H1 (cell line): ENCODE data around the gene MAPK14. TPM values are rescaled to one million over a fixed set of nuclear protein-coding genes. Genes with fewer than 3 reads are reported as not detected.

ENCODE experiments used
- BRCA1 ChIP-seq: IDR thresholded peaks from 2 replicates; pipeline ENCODE4 v1.6.1; 2012; ENCODE audit warnings: low read depth, low read length, improper control_type of control experiment
- CHD1 ChIP-seq: IDR thresholded peaks from 2 replicates; pipeline ENCODE4 v1.6.1; 2012; ENCODE audit warnings: low read depth, low read length, improper control_type of control experiment
- CHD2 ChIP-seq: IDR thresholded peaks from 2 replicates; pipeline ENCODE4 v1.6.1; 2012; ENCODE audit warnings: low read length, improper control_type of control experiment
- CTBP2 ChIP-seq: IDR thresholded peaks from 2 replicates; pipeline ENCODE4 v1.7.0; 2011; ENCODE audit warnings: borderline replicate concordance, mild to moderate bottlenecking, moderate library complexity, mixed read lengths, low read length; ENCODE audit not compliant: insufficient read depth, insufficient read length
- EZH2 ChIP-seq: fragments of 200-600 bp; sonication (generic); IDR thresholded peaks from 2 replicates; pipeline ENCODE4 v1.7.1; 2012; ENCODE audit warnings: low read depth, mild to moderate bottlenecking, moderate library complexity, low read length, inconsistent platforms; ENCODE audit not compliant: severe bottlenecking
- HDAC2 ChIP-seq, 2 experiments: fragments of 300-600 bp in 1 of 2; sonication (generic) in 1 of 2; IDR thresholded peaks; 2 replicates each; pipeline ENCODE4 v1.6.1; 2011 to 2012; ENCODE audit warnings: low read depth in 2 of 2, low read length in 2 of 2, mild to moderate bottlenecking in 2 of 2, moderate library complexity in 2 of 2, borderline replicate concordance in 1 of 2, inconsistent platforms in 1 of 2
- JUN ChIP-seq: IDR thresholded peaks from 2 replicates; pipeline ENCODE4 v1.6.1; 2011; ENCODE audit warnings: low read depth, mild to moderate bottlenecking, improper control_type of control experiment, low read length
- KDM1A ChIP-seq: fragments of 200-600, 300-600 bp; sonication (generic); IDR thresholded peaks from 2 replicates; pipeline ENCODE4 v1.7.1; 2016; ENCODE audit warnings: mild to moderate bottlenecking, low read length, borderline replicate concordance
- KDM4A ChIP-seq: IDR thresholded peaks from one replicate; pipeline ENCODE4 v1.7.1; 2012; ENCODE audit warnings: low read depth, mild to moderate bottlenecking, moderate library complexity, low read length, inconsistent platforms; ENCODE audit not compliant: severe bottlenecking
- RAD21 ChIP-seq, 2 experiments: IDR thresholded peaks in 1 of 2; conservative IDR thresholded peaks in 1 of 2; 2 replicates each; pipeline ENCODE4 v1.6.1; 2011; ENCODE audit warnings: low read depth in 2 of 2, low read length in 2 of 2, improper control_type of control experiment in 1 of 2, inconsistent platforms in 1 of 2, mild to moderate bottlenecking in 1 of 2, moderate library complexity in 1 of 2
- RBBP5 ChIP-seq: IDR thresholded peaks from 2 replicates; pipeline ENCODE4 v1.7.1; 2012; ENCODE audit warnings: low read depth, mild to moderate bottlenecking, inconsistent platforms, low read length, moderate library complexity, borderline replicate concordance
- RFX5 ChIP-seq: IDR thresholded peaks from 2 replicates; pipeline ENCODE4 v1.6.1; 2011; ENCODE audit warnings: low read depth, low read length, improper control_type of control experiment, borderline replicate concordance
- RNF2 ChIP-seq: fragments of 200-900, 300-1000 bp; sonication (generic); IDR thresholded peaks from 2 replicates; pipeline ENCODE4 v1.7.1; 2016; ENCODE audit warnings: borderline replicate concordance, low read depth, mild to moderate bottlenecking, antibody characterized with exemption, low read length; ENCODE audit not compliant: poor library complexity, severe bottlenecking; ENCODE audit errors: missing control alignments
- SP2 ChIP-seq: IDR thresholded peaks from 2 replicates; pipeline ENCODE4 v1.6.1; 2012; ENCODE audit warnings: mild to moderate bottlenecking, low read length, inconsistent platforms
- SP4 ChIP-seq: IDR thresholded peaks from 2 replicates; pipeline ENCODE4 v1.6.1; 2012; ENCODE audit warnings: low read length, inconsistent platforms
- SRF ChIP-seq: IDR thresholded peaks from 2 replicates; pipeline ENCODE4 v1.6.1; 2011; ENCODE audit warnings: mild to moderate bottlenecking, low read depth, low read length, moderate library complexity
- TAF1 ChIP-seq: IDR thresholded peaks from 2 replicates; pipeline ENCODE4 v1.6.1; 2011; ENCODE audit warnings: mild to moderate bottlenecking, low read depth, low read length
- TBP ChIP-seq: IDR thresholded peaks from 2 replicates; pipeline ENCODE4 v1.6.1; 2011; ENCODE audit warnings: low read depth, low read length, improper control_type of control experiment
- polyA plus RNA-seq, 7 experiments: library from polyadenylated mRNA; depleted of rRNA in 3 of 7; stranded (reverse) in 5 of 7; unstranded in 2 of 7; fragments of >200 nt in 5 of 7; fragments of 200-250 nt in 2 of 7; gene quantifications; 1 replicate in 5 of 7; 2 replicates in 1 of 7; 4 replicates in 1 of 7; pipeline versions ENCODE4 v1.2.1 to v1.2.3, GENCODE V29; 2011 to 2013; ENCODE audit warnings: missing spikeins in 2 of 7, mixed read lengths in 2 of 7
- total RNA-seq: library from RNA; stranded (reverse); fragmentation: NEBNext Ultra II Directional; extraction: Animal tissue kit (Norgen Biotek cat#: 25700); gene quantifications from 2 replicates; pipeline ENCODE4 v1.2.1, GENCODE V29; 2021
- TF ChIP-seq, protein P1 (sequence below): IDR thresholded peaks from 2 replicates; pipeline ENCODE4 v1.6.1; 2011; ENCODE audit warnings: low read length, improper control_type of control experiment
- TF ChIP-seq, protein P2 (sequence below): IDR thresholded peaks from 2 replicates; pipeline ENCODE4 v1.6.1; 2012; ENCODE audit warnings: inconsistent platforms

MAPK14 gene
- total and polyA plus RNA-seq, 2 of the 8 experiments (the other 6 are each of a cell fraction or from before 2014, with no cell fraction given), result 18.1 to 39.3 TPM

DNA sequence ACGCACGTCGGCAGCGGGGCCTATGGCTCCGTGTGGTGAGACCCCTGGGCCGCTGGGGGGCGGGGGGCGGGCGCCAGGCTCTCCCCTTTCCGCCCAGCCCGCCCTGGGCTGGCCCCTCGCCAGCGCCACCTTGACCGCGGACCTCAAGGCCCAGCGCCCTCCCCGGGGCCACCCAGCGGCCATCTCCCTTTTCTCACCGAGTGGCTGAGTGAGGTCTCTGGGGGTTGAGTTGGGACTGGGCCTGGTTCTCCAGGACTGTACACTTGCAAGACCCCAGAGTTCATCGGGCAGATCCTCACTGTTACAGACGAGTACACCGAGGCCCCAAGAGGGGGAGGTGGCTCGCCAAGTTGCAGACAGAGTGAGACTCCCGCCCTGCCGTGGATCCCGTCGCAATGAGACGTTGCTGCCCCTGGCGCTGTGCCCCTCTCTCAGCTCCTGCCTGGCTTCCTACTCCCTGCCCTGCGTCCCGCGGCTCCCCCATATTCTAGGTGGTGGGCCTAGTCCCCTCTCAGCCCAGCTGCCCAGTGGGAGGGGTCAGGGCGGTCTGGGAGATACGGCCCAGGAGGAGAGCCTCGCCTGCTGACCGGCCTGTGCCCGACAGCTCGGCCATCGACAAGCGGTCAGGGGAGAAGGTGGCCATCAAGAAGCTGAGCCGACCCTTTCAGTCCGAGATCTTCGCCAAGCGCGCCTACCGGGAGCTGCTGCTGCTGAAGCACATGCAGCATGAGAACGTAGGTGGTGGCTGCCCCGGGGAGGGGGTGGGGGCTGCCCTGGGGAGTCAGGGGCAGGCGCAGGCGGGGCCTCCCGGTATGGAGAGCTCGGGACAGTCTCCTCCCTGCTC is 103.3 kb downstream of the MAPK14 start (continued):
- TF ChIP-seq TBP (0 out of 2 replicates have a peak, but pooled peaks have one; percentile 23), RNF2 (peak; percentile 30), JUN (no peak), CTBP2 (no peak), TAF1 (peak; percentile 38), KDM1A (0 out of 2 replicates have a peak, but pooled peaks have one; percentile 10), KDM4A (peak; percentile 42), CHD1 (no peak), SP2 (no peak), HDAC2 (IDR thresholded peaks at IDR 0.05; ENCODE audit: borderline replicate concordance in 1 of 2, low read depth in 2 of 2, low read length in 2 of 2) (no peak; a peak in 1 of 4 replicates), RAD21 (IDR thresholded peaks at IDR 0.05 in 1 of 2, conservative IDR thresholded peaks at IDR 0.05 in 1 of 2; ENCODE audit: low read depth in 2 of 2, low read length in 2 of 2) (no peak), CHD2 (no peak), BRCA1 (no peak), RBBP5 (peak; percentile 78; the same call in 1 of the 2 replicates), SP4 (no peak), SRF (no peak), EZH2 (no peak), RFX5 (no peak)
- TF ChIP-seq, protein P1, sequence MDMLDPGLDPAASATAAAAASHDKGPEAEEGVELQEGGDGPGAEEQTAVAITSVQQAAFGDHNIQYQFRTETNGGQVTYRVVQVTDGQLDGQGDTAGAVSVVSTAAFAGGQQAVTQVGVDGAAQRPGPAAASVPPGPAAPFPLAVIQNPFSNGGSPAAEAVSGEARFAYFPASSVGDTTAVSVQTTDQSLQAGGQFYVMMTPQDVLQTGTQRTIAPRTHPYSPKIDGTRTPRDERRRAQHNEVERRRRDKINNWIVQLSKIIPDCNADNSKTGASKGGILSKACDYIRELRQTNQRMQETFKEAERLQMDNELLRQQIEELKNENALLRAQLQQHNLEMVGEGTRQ, result no peak
- TF ChIP-seq, protein P2, sequence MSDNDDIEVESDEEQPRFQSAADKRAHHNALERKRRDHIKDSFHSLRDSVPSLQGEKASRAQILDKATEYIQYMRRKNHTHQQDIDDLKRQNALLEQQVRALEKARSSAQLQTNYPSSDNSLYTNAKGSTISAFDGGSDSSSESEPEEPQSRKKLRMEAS, result peak; percentile 59
